ENCODE results near the gene SUPT4H1.

Gene SUPT4H1

GRCh38 chr17:58387834-58388233 lies 35.8 kb upstream of the SUPT4H1 start:
- in situ Hi-C loops (cut with HindIII; ENCODE audit: low pct_ligation_motif_present, low sequenced_read_pairs): no loop called here
- Histone ChIP-seq H3K27me3 (replicated peaks) (peaks cover 6% of the 10 kb centered on the region), H3K27ac (no peak overlapping the region), H3K4me3 (ENCODE audit: low read depth, low read length) (no peak overlapping the region), H3K36me3 (replicated peaks) (no peaks in the 10 kb centered on the region)
- no peak for TF ChIP-seq CTCF (IDR thresholded peaks at IDR 0.05; ENCODE audit: low read depth, low read length, missing control alignments)
- no peak for DNase-seq

- DNase-seq: no peak
- peaks cover 6% of the 10 kb centered on the region for H3K27me3 ChIP-seq (replicated peaks)
- in situ Hi-C loops (cut with HindIII; ENCODE audit: low pct_ligation_motif_present, low sequenced_read_pairs): no loop called here
- no peak overlapping the region for H3K27ac ChIP-seq
- H3K4me3 ChIP-seq (ENCODE audit: low read depth, low read length): no peak overlapping the region
- no peak for TF ChIP-seq CTCF (IDR thresholded peaks at IDR 0.05; ENCODE audit: low read depth, low read length, missing control alignments)
- no peaks in the 10 kb centered on the region for H3K36me3 ChIP-seq (replicated peaks)
These were observed 34.7 kb upstream of the SUPT4H1 start for GRCh38 chr17:58386708-58387107.

- DNase-seq: no peak
- Histone ChIP-seq H3K36me3 (replicated peaks) (no peaks in the 10 kb centered on the region), H3K27ac (no peak overlapping the region), H3K4me3 (ENCODE audit: low read depth, low read length) (no peak overlapping the region), H3K27me3 (replicated peaks) (peaks cover 6% of the 10 kb centered on the region)
- in situ Hi-C loops (cut with HindIII; ENCODE audit: low pct_ligation_motif_present, low sequenced_read_pairs): no loop called here
- TF ChIP-seq CTCF (IDR thresholded peaks at IDR 0.05; ENCODE audit: low read depth, low read length, missing control alignments): no peak
These were observed 33.4 kb upstream of the SUPT4H1 start for GRCh38 chr17:58385359-58385899.

GRCh38 chr17:58384897-58385296 lies 32.9 kb upstream of the SUPT4H1 start:
- H3K4me3 ChIP-seq (ENCODE audit: low read depth, low read length): no peak overlapping the region
- H3K27ac ChIP-seq: no peak overlapping the region
- in situ Hi-C loops (cut with HindIII; ENCODE audit: low pct_ligation_motif_present, low sequenced_read_pairs): no loop called here
- H3K36me3 ChIP-seq (replicated peaks): no peaks in the 10 kb centered on the region
- H3K27me3 ChIP-seq (replicated peaks): peaks cover 6% of the 10 kb centered on the region
- TF ChIP-seq CTCF (IDR thresholded peaks at IDR 0.05; ENCODE audit: low read depth, low read length, missing control alignments): no peak
- no peak for DNase-seq

- no peak overlapping the region for H3K27ac ChIP-seq
- in situ Hi-C loops (cut with HindIII; ENCODE audit: low pct_ligation_motif_present, low sequenced_read_pairs): no loop called here
- TF ChIP-seq CTCF (IDR thresholded peaks at IDR 0.05; ENCODE audit: low read depth, low read length, missing control alignments): no peak
These were observed 32.0 kb upstream of the SUPT4H1 start for GRCh38 chr17:58383892-58384462.

GRCh38 chr17:58382872-58383242 lies 30.9 kb upstream of the SUPT4H1 start:
- Histone ChIP-seq H3K4me3 (ENCODE audit: low read depth, low read length) (no peak overlapping the region), H3K27me3 (replicated peaks) (no peaks in the 10 kb centered on the region), H3K36me3 (replicated peaks) (no peaks in the 10 kb centered on the region), H3K27ac (no peak overlapping the region)
- in situ Hi-C loops (cut with HindIII; ENCODE audit: low pct_ligation_motif_present, low sequenced_read_pairs): no loop called here
- DNase-seq: no peak
- TF ChIP-seq CTCF (IDR thresholded peaks at IDR 0.05; ENCODE audit: low read depth, low read length, missing control alignments): no peak

More at GRCh38 chr17:58383892-58384462, 32.0 kb upstream of the SUPT4H1 start:
- peaks cover 6% of the 10 kb centered on the region for H3K27me3 ChIP-seq (replicated peaks)
- H3K4me3 ChIP-seq (ENCODE audit: low read depth, low read length): no peak overlapping the region
- no peaks in the 10 kb centered on the region for H3K36me3 ChIP-seq (replicated peaks)
- no peak for DNase-seq
